ENCODE results near the gene ZFYVE28. TPM values are rescaled to one million over a fixed set of nuclear protein-coding genes. Genes with fewer than 3 reads are reported as not detected.

Gene ZFYVE28
- total RNA-seq, 2 donors from 2014 or later, result 29.6 to 31.6 TPM

DNA sequence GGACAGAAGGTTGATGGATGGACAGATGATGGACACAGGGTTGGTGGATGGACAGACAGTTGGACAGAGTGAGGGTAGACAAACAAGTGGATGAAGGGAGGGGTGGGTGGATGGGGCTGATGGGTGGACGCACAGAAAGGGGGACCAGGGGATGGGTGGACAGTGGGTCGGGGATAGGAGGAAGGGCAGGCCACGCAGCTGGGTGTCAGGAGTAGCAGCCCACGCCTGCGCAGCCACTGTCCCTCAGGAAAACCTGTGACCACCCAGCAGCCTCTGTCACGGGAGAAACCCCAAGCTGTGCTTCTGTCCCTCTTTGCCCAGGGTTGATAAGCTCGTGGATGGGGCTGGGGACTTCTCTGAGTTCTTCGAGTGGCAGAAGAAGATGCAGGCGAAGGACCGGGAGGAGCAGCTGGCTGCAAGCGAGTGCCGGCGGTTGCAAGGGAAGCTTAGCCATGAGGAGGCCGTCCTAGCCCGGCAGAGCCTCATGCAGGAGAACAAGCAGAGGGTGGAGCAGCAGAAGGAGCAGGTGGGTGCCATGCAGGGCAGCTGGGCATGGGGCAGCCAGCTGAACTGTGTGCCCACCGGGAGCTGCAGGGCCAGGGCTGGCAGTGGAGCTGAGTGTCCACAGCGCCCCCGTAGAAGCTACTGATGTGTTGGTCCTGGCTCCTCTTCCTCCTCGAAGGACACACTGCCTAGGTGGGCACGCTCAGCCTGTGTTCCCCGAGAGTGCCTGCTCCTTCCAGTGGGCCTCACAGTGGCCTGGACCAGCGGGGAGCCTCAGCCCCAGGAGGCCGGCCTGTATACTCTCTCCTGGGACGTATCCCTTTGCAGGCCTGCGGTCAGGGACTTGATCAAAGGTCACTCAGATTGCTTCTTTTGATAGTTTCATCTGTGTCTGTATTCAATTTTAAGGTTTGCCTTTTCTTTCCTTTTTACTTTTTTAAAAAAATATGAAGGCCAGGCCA lies 33.7 kb upstream of the ZFYVE28 start:
- Histone ChIP-seq H3K36me3 (no peaks in the 10 kb centered on the region), H3K9ac (ENCODE audit: low read depth in 2 of 2, low read length in 2 of 2) (no peak overlapping the region)
- no peak for DNase-seq

DNA sequence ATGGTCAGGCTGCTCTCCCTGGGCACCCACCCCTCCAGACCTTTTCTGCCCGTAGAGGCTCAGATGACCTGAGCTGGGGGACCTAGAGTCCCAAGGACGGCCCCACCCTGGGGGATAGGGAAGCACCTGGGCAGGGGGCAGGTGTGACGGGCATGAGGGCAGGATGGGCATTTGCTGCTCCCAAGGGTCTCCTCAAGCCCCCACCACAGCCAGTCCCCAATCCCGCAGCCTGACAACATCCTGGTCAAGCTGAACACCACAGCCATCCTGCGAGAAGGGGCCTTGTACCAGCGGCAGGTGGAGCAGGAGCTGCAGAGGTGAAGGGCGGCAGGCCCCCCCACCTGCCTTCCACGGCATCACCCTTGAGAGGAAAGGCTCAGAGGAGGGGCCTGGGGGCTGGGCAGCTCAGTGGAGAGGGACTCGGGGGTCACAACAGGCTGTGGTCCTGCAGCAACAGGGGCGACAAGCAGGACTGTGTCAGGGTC lies 32.6 kb upstream of the ZFYVE28 start:
- no peaks in the 10 kb centered on the region for H3K27me3 ChIP-seq

More for the DNA sequence above, 33.7 kb upstream of the ZFYVE28 start:
- Histone ChIP-seq H3K27me3 (no peaks in the 10 kb centered on the region), H3K4me3 (no peak overlapping the region), H3K9me3 (no peaks in the 10 kb centered on the region), H3K27ac (no peak overlapping the region), H3K4me1 (no peaks in the 10 kb centered on the region)
- TF ChIP-seq, protein P1, sequence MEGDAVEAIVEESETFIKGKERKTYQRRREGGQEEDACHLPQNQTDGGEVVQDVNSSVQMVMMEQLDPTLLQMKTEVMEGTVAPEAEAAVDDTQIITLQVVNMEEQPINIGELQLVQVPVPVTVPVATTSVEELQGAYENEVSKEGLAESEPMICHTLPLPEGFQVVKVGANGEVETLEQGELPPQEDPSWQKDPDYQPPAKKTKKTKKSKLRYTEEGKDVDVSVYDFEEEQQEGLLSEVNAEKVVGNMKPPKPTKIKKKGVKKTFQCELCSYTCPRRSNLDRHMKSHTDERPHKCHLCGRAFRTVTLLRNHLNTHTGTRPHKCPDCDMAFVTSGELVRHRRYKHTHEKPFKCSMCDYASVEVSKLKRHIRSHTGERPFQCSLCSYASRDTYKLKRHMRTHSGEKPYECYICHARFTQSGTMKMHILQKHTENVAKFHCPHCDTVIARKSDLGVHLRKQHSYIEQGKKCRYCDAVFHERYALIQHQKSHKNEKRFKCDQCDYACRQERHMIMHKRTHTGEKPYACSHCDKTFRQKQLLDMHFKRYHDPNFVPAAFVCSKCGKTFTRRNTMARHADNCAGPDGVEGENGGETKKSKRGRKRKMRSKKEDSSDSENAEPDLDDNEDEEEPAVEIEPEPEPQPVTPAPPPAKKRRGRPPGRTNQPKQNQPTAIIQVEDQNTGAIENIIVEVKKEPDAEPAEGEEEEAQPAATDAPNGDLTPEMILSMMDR (IDR thresholded peaks at IDR 0.05), result no peak
- intact Hi-C loops (cut with DNase I), result no loop called here

DNA sequence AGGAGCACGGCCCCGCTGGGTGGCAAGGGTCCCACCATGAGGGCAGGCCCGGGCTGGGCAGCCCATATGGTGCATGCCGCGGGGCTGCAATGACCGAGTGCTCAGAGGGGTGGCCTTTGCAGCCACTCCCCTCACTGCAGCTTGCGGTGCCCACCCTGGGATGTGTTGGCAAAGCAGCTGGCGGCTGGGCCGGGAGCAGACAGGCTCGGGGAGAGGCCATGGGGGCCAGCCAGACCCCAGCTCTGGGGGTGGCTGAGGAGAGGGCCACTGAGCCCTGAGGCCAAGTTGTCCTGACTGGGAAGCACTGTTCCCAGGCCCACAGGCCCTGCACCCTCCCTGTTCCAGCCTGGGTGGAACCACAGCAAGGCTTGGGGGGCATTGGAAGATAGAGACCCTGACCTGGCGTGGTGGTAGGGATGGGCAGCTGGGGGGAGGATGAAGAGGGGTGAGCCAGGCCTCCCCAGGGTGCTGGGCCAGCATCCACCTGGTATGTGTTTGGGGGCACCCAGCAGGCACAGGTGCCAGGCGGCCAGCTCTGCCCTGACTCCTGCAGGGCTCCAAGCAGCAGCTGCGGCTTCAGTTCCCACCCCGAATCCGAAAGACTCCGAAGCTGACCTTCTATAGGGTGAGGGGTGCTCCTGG lies 32.1 kb upstream of the ZFYVE28 start:
- intact Hi-C loops (cut with DNase I), result no loop called here
- H3K9ac ChIP-seq (ENCODE audit: low read depth in 2 of 2, low read length in 2 of 2), result no peak overlapping the region
- no peak overlapping the region for H3K27ac ChIP-seq
- H3K27me3 ChIP-seq, result no peaks in the 10 kb centered on the region
- H3K36me3 ChIP-seq, result no peaks in the 10 kb centered on the region
- DNase-seq, result no peak
- TF ChIP-seq, protein P1 (IDR thresholded peaks at IDR 0.05), result no peak
- H3K4me1 ChIP-seq, result no peaks in the 10 kb centered on the region
- no peaks in the 10 kb centered on the region for H3K9me3 ChIP-seq
- no peak overlapping the region for H3K4me3 ChIP-seq

More for the DNA sequence above, 32.6 kb upstream of the ZFYVE28 start:
- Histone ChIP-seq H3K4me1 (no peaks in the 10 kb centered on the region), H3K27ac (no peak overlapping the region), H3K9me3 (no peaks in the 10 kb centered on the region), H3K9ac (ENCODE audit: low read depth in 2 of 2, low read length in 2 of 2) (no peak overlapping the region), H3K36me3 (no peaks in the 10 kb centered on the region), H3K4me3 (no peak overlapping the region)
- TF ChIP-seq, protein P1 (IDR thresholded peaks at IDR 0.05), result no peak
- no peak for DNase-seq
- intact Hi-C loops (cut with DNase I), result no loop called here

DNA sequence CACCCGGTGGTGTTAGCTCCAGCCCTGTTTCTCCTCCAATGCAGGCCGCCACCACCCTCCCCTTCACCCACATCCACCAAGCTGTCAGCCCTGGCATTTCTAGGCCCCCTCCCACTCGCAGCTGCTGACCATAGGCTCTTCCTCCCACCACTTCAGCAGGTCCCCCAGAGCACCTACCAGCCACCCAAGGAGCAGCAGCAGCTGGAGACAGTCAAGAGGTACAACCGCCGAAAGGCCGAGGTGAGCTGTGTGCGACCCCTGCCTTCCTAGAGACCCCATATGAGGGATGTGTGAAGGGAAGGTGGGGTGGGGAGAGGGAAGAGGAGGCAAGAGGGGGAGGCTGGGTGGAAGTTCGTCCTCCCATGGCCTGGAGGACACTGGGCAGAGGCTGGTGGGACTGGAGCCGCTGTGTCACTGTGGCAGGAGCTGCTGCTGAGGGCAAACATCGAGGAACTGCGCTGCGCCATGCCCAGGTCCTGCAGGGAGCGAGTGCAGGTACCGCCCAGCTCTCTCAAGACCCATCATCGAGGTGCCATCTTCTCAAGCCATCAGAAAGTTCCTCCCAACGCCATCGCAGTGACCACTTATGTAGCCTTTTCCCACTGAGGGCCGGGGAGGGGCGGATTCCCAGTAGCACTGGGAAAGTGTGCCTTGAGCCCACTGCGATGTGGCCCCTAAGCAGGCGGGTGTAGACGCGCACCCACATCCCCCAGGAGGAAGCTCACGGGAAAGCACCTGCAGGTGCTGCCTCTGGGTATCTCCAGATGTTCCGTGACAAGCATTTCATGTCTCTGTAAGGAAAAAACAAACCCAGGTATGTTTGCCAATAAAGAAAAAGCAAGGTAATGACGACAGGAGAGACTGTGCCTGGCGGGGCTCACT lies 31.3 kb upstream of the ZFYVE28 start:
- Histone ChIP-seq H3K27me3 (no peaks in the 10 kb centered on the region), H3K9me3 (no peaks in the 10 kb centered on the region), H3K27ac (no peak overlapping the region), H3K36me3 (no peaks in the 10 kb centered on the region), H3K4me3 (no peak overlapping the region), H3K4me1 (no peaks in the 10 kb centered on the region), H3K9ac (ENCODE audit: low read depth in 2 of 2, low read length in 2 of 2) (no peak overlapping the region)
- TF ChIP-seq, protein P1 (IDR thresholded peaks at IDR 0.05), result no peak
- intact Hi-C loops (cut with DNase I), result no loop called here
- DNase-seq, result no peak

DNA sequence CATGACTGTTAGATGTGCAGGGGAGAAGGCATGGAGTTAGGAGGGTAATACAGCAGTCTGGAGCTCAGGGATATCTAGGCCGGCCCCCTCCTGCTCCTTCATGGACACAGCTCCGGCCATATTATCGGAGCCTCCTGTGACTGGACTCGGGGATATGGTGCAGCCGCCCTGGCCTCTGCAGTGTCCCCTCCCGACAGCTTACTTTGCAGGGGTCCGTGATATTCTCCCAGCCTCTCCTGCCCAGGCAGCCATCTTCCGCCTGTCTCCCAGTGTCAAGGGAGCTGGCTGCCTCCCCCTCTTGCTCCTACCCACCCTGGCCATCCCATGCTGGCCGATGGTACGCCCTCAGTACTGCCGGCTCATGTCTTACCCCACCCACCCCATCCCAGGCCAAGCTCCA lies 30.6 kb upstream of the ZFYVE28 start:
- no peaks in the 10 kb centered on the region for H3K9me3 ChIP-seq
- intact Hi-C loops (cut with DNase I), result no loop called here
- TF ChIP-seq, protein P1 (IDR thresholded peaks at IDR 0.05), result no peak
- H3K27ac ChIP-seq, result no peak overlapping the region
- no peak overlapping the region for H3K4me3 ChIP-seq
- H3K4me1 ChIP-seq, result no peaks in the 10 kb centered on the region
- H3K9ac ChIP-seq (ENCODE audit: low read depth in 2 of 2, low read length in 2 of 2), result no peak overlapping the region
- H3K27me3 ChIP-seq, result no peaks in the 10 kb centered on the region
- H3K36me3 ChIP-seq, result no peaks in the 10 kb centered on the region
- DNase-seq, result no peak

Data from colonic mucosa (tissue), 4 donors.